ENCODE measurements around the gene DCDC2C. TPM values are rescaled to one million over a fixed set of nuclear protein-coding genes. Genes with fewer than 3 reads are reported as not detected.
A peak's percentile ranks its signal among the peaks of the same experiment; 100 is the strongest.

The DCDC2C gene
- total RNA-seq, 1 donor from 2014 or later: not detected

- Histone ChIP-seq H3K4me1 (no peaks in the 10 kb centered on the region), H3K4me3 (no peak overlapping the region), H3K9ac (no peak overlapping the region), H3K36me3 (no peaks in the 10 kb centered on the region), H4K20me1 (ENCODE audit: low read depth) (no peaks in the 10 kb centered on the region), H3K27ac (no peak overlapping the region), H3K79me2 (ENCODE audit: low read depth) (no peaks in the 10 kb centered on the region), H3K4me2 (no peak overlapping the region), H3K9me3 (ENCODE audit: low read depth) (no peaks in the 10 kb centered on the region), H3K27me3 (no peaks in the 10 kb centered on the region), H3F3A (ENCODE audit: low read depth) (no peaks in the 10 kb centered on the region), H2AFZ (replicated peaks) (no peak overlapping the region)
- peaks cover 3% of the 10 kb centered on the region for H3K27me3 Mint-ChIP-seq (ENCODE audit: insufficient read depth, low read depth)
- no peak overlapping the region for H3K27ac Mint-ChIP-seq
- H3K4me3 Mint-ChIP-seq: no peak overlapping the region
- DNase-seq (ENCODE audit: low spot score): no peak
- H3K4me1 Mint-ChIP-seq: no peaks in the 10 kb centered on the region
- TF ChIP-seq CTCF (IDR thresholded peaks at IDR 0.05) (no peak), EZH2 (IDR thresholded peaks at IDR 0.05) (no peak), EZH2phosphoT487 (IDR thresholded peaks at IDR 0.05) (no peak)
- H3K36me3 Mint-ChIP-seq: no peaks in the 10 kb centered on the region
- peaks cover 21% of the 10 kb centered on the region for H3K9me3 Mint-ChIP-seq
These were observed 15.3 kb downstream of the DCDC2C start for GRCh38 chr2:3718679-3719078.

GRCh38 chr2:3725002-3725401, 21.6 kb downstream of the DCDC2C start:
- Mint-ChIP-seq H3K4me1 (peaks cover 28% of the 10 kb centered on the region), H3K9me3 (peaks cover 19% of the 10 kb centered on the region), H3K27ac (peak overlapping the region; percentile 67), H3K4me3 (no peak overlapping the region), H3K36me3 (no peaks in the 10 kb centered on the region), H3K27me3 (ENCODE audit: insufficient read depth, low read depth) (peaks cover 5% of the 10 kb centered on the region)
- H3K36me3 ChIP-seq: no peaks in the 10 kb centered on the region
- peaks cover 9% of the 10 kb centered on the region for H3K4me1 ChIP-seq
- no peaks in the 10 kb centered on the region for H3F3A ChIP-seq (ENCODE audit: low read depth)
- peaks cover 6% of the 10 kb centered on the region for H3K27me3 ChIP-seq
- TF ChIP-seq EZH2 (IDR thresholded peaks at IDR 0.05) (no peak), CTCF (IDR thresholded peaks at IDR 0.05) (no peak), EZH2phosphoT487 (IDR thresholded peaks at IDR 0.05) (no peak)
- H3K79me2 ChIP-seq (ENCODE audit: low read depth): no peaks in the 10 kb centered on the region
- no peak overlapping the region for H2AFZ ChIP-seq (replicated peaks)
- no peak overlapping the region for H3K4me2 ChIP-seq
- no peak overlapping the region for H3K4me3 ChIP-seq
- H3K27ac ChIP-seq: no peak overlapping the region
- H4K20me1 ChIP-seq (ENCODE audit: low read depth): no peaks in the 10 kb centered on the region
- no peak for DNase-seq (ENCODE audit: low spot score)
- no peaks in the 10 kb centered on the region for H3K9me3 ChIP-seq (ENCODE audit: low read depth)
- no peak overlapping the region for H3K9ac ChIP-seq

GRCh38 chr2:3725458-3726250, 22.3 kb downstream of the DCDC2C start:
- H3F3A ChIP-seq (ENCODE audit: low read depth): no peaks in the 10 kb centered on the region
- no peak overlapping the region for H3K4me3 ChIP-seq
- TF ChIP-seq CTCF (IDR thresholded peaks at IDR 0.05): no peak
- TF ChIP-seq EZH2 (IDR thresholded peaks at IDR 0.05): no peak
- TF ChIP-seq EZH2phosphoT487 (IDR thresholded peaks at IDR 0.05): no peak
- H3K4me2 ChIP-seq: no peak overlapping the region
- peaks cover 6% of the 10 kb centered on the region for H3K27me3 ChIP-seq
- H3K36me3 ChIP-seq: no peaks in the 10 kb centered on the region
- no peak overlapping the region for H2AFZ ChIP-seq (replicated peaks)
- peaks cover 9% of the 10 kb centered on the region for H3K4me1 ChIP-seq
- DNase-seq (ENCODE audit: low spot score): no peak
- no peaks in the 10 kb centered on the region for H4K20me1 ChIP-seq (ENCODE audit: low read depth)
- H3K9ac ChIP-seq: no peak overlapping the region
- Mint-ChIP-seq H3K27me3 (ENCODE audit: insufficient read depth, low read depth) (peaks cover 5% of the 10 kb centered on the region), H3K9me3 (peaks cover 13% of the 10 kb centered on the region), H3K27ac (peak overlapping the region; percentile 21), H3K4me3 (no peak overlapping the region), H3K4me1 (peaks cover 28% of the 10 kb centered on the region), H3K36me3 (no peaks in the 10 kb centered on the region)
- no peaks in the 10 kb centered on the region for H3K79me2 ChIP-seq (ENCODE audit: low read depth)
- H3K9me3 ChIP-seq (ENCODE audit: low read depth): no peaks in the 10 kb centered on the region
- no peak overlapping the region for H3K27ac ChIP-seq

Measured in neural progenitor cell (in vitro differentiated cells).